ENCODE measurements around the gene SLC9A9. TPM values are rescaled to one million over a fixed set of nuclear protein-coding genes. Genes with fewer than 3 reads are reported as not detected.

The SLC9A9 gene
- total RNA-seq, 1 experiment from 2014 or later, result 1.4 TPM

- CTCF ChIA-PET, result no interaction called here
- BruUV-seq (replicated peaks), result no TSS peak
- H3K27ac ChIP-seq (ENCODE audit: low read depth, low read length, poor library complexity, severe bottlenecking), result no peak overlapping the region
- H3K27me3 ChIP-seq (replicated peaks; ENCODE audit: insufficient read depth, low read depth, low read length, poor library complexity), result no peaks in the 10 kb centered on the region
- POLR2A ChIA-PET (ENCODE audit: low non-redundant PET), result no interaction called here
- DNase-seq (ENCODE audit: low spot score), result no peak
- no peaks in the 10 kb centered on the region for H3K9me3 ChIP-seq (ENCODE audit: low read depth, low read length, poor library complexity, severe bottlenecking)
- no peak overlapping the region for H3K4me3 ChIP-seq (ENCODE audit: low read depth, low read length, poor library complexity, severe bottlenecking)
- no peak for TF ChIP-seq EZH2 (IDR thresholded peaks at IDR 0.05; ENCODE audit: borderline replicate concordance, low read depth, low read length, poor library complexity, severe bottlenecking)
- TF ChIP-seq CTCF (conservative IDR thresholded peaks at IDR 0.05; ENCODE audit: low read depth, low read length), result no peak
- no peaks in the 10 kb centered on the region for H3K36me3 ChIP-seq (ENCODE audit: insufficient read depth, low read length, poor library complexity, severe bottlenecking)
- intact Hi-C loops (cut with micrococcal nuclease; ENCODE audit: unreplicated experiment), result no loop called here
- no peaks in the 10 kb centered on the region for H3K4me1 ChIP-seq (ENCODE audit: insufficient read depth, low read length, poor library complexity, severe bottlenecking)
Observed at GRCh38 chr3:143627336-143627735, 220.9 kb downstream of the SLC9A9 start.

- Histone ChIP-seq H3K4me3 (ENCODE audit: low read depth, low read length, poor library complexity, severe bottlenecking) (no peak overlapping the region), H3K27ac (ENCODE audit: low read depth, low read length, poor library complexity, severe bottlenecking) (no peak overlapping the region), H3K9me3 (ENCODE audit: low read depth, low read length, poor library complexity, severe bottlenecking) (no peaks in the 10 kb centered on the region), H3K4me1 (ENCODE audit: insufficient read depth, low read length, poor library complexity, severe bottlenecking) (no peaks in the 10 kb centered on the region), H3K36me3 (ENCODE audit: insufficient read depth, low read length, poor library complexity, severe bottlenecking) (no peaks in the 10 kb centered on the region), H3K27me3 (replicated peaks; ENCODE audit: insufficient read depth, low read depth, low read length, poor library complexity) (no peaks in the 10 kb centered on the region)
- BruUV-seq (replicated peaks), result no TSS peak
- no peak for TF ChIP-seq CTCF (conservative IDR thresholded peaks at IDR 0.05; ENCODE audit: low read depth, low read length)
- ChIA-PET POLR2A (ENCODE audit: low non-redundant PET) (no interaction called here), CTCF (no interaction called here)
- intact Hi-C loops (cut with micrococcal nuclease; ENCODE audit: unreplicated experiment), result no loop called here
- no peak for DNase-seq (ENCODE audit: low spot score)
Observed at GRCh38 chr3:143619231-143619630, 229.0 kb downstream of the SLC9A9 start.

DNA sequence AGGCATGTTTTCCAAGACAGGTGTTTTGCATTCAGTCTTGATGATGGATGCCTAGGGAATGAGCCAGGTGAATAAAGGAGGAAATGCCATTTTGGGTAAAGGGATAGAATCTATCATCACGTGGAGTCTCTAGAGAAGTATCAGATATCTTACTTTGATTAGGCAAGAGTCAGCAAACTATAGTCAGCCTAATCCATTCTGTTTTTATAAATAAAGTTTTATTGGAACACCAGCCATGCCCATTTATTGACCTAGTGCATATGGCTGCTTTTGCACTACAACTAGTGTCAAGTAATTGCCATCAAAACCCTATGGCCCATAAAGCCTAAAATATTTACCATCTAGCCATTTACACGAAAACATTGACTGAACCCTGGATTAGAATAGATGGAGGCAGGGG lies 231.2 kb downstream of the SLC9A9 start:
- no peak for DNase-seq (ENCODE audit: low spot score)
- no peaks in the 10 kb centered on the region for H3K36me3 ChIP-seq (ENCODE audit: insufficient read depth, low read length, poor library complexity, severe bottlenecking)
- ChIA-PET CTCF (no interaction called here), POLR2A (ENCODE audit: low non-redundant PET) (no interaction called here)
- no peak overlapping the region for H3K4me3 ChIP-seq (ENCODE audit: low read depth, low read length, poor library complexity, severe bottlenecking)
- H3K27me3 ChIP-seq (replicated peaks; ENCODE audit: insufficient read depth, low read depth, low read length, poor library complexity), result no peaks in the 10 kb centered on the region
- H3K27ac ChIP-seq (ENCODE audit: low read depth, low read length, poor library complexity, severe bottlenecking), result no peak overlapping the region
- TF ChIP-seq EZH2 (IDR thresholded peaks at IDR 0.05; ENCODE audit: borderline replicate concordance, low read depth, low read length, poor library complexity, severe bottlenecking), result no peak
- no peak for TF ChIP-seq CTCF (conservative IDR thresholded peaks at IDR 0.05; ENCODE audit: low read depth, low read length)
- H3K4me1 ChIP-seq (ENCODE audit: insufficient read depth, low read length, poor library complexity, severe bottlenecking), result no peaks in the 10 kb centered on the region
- intact Hi-C loops (cut with micrococcal nuclease; ENCODE audit: unreplicated experiment), result no loop called here
- no TSS peak for BruUV-seq (replicated peaks)
- H3K9me3 ChIP-seq (ENCODE audit: low read depth, low read length, poor library complexity, severe bottlenecking), result no peaks in the 10 kb centered on the region
